Activated B cell treated with CpG ODN at 0.5 μM for 24 hours (primary cell): ENCODE results near the gene ITSN2. TPM values are rescaled to one million over a fixed set of nuclear protein-coding genes. Genes with fewer than 3 reads are reported as not detected.

Source experiments
- ATAC-seq: fragments of 200-7000 bp; cut with Tn5 transposase; one replicate; pipeline ENCODE4 v1.10.0; 2021; ENCODE audit warnings: low read depth, mild to moderate bottlenecking, moderate library complexity
- CTCF ChIA-PET: fragments of 350-600 bp; sonication (Branson Sonifier 250); formaldehyde crosslinking; loops from one replicate; lab custom pipeline; 2021; ENCODE audit warnings: antibody characterized with exemption; lab: Charles Lee
- POLR2A ChIA-PET: fragments of 350-600 bp; sonication (Branson Sonifier 250); formaldehyde crosslinking; loops from one replicate; lab custom pipeline; 2021; ENCODE audit warnings: antibody characterized with exemption; lab: Charles Lee
- DNase-seq: peaks from one replicate; pipeline ENCODE4 v3.0.0; 2022
- H3K27ac Mint-ChIP-seq: one replicate; pipeline ENCODE4 v1.8.0; 2020; ENCODE audit warnings: mixed read lengths
- H3K27me3 Mint-ChIP-seq: one replicate; pipeline ENCODE4 v1.8.0; 2021; ENCODE audit warnings: mixed read lengths
- H3K36me3 Mint-ChIP-seq: one replicate; pipeline ENCODE4 v1.8.0; 2021; ENCODE audit warnings: low read depth, mixed read lengths
- H3K4me1 Mint-ChIP-seq: one replicate; pipeline ENCODE4 v1.8.0; 2021; ENCODE audit warnings: mixed read lengths
- H3K4me3 Mint-ChIP-seq: one replicate; pipeline ENCODE4 v1.8.0; 2020; ENCODE audit warnings: mild to moderate bottlenecking, mixed read lengths
- H3K9me3 Mint-ChIP-seq: one replicate; pipeline ENCODE4 v1.8.0; 2020; ENCODE audit warnings: mixed read lengths
- intact Hi-C: fragments of 100-400 bp; cut with micrococcal nuclease; formaldehyde crosslinking; loops from one replicate; pipeline ENCODE4 v1.15.1; 2024
- total RNA-seq: library from RNA; stranded (reverse); gene quantifications from 2 replicates; pipeline ENCODE4 v1.2.3, GENCODE V29; 2022
- TF ChIP-seq, protein P1 (sequence below): fragments of 200-600 bp; IDR thresholded peaks from one replicate; pipeline ENCODE4 v1.8.0; 2022; ENCODE audit warnings: antibody characterized with exemption, mild to moderate bottlenecking

The ITSN2 gene
- total RNA-seq, 1 donor from 2014 or later, result 156 TPM

DNA sequence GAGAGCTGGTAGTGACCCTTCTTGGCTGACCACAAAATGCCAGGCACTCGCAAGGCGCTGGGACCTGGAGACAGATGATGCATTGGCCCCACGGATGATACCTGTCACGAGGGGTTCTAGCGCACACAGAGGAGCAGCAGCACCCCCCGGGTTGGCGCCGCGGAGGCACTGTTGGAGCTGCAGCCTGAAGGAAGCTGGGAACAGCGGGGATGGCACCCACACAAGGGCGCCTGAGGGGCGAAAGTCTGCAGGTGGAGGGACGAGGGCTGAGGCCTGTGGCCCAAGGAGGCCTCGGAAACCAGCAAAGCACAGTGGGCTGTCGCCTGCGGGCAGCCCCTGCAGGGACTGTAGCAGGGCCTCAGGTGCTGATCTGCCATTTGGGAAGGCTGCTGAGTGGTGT is 151.8 kb downstream of the ITSN2 start:
- no peak for DNase-seq
- ChIA-PET POLR2A (no interaction called here), CTCF (no interaction called here)
- Mint-ChIP-seq H3K36me3 (peaks cover 95% of the 10 kb centered on the region), H3K27ac (no peak overlapping the region), H3K9me3 (no peaks in the 10 kb centered on the region), H3K4me1 (no peaks in the 10 kb centered on the region), H3K27me3 (no peaks in the 10 kb centered on the region), H3K4me3 (no peak overlapping the region)
- ATAC-seq, result no peak
- TF ChIP-seq, protein P1, sequence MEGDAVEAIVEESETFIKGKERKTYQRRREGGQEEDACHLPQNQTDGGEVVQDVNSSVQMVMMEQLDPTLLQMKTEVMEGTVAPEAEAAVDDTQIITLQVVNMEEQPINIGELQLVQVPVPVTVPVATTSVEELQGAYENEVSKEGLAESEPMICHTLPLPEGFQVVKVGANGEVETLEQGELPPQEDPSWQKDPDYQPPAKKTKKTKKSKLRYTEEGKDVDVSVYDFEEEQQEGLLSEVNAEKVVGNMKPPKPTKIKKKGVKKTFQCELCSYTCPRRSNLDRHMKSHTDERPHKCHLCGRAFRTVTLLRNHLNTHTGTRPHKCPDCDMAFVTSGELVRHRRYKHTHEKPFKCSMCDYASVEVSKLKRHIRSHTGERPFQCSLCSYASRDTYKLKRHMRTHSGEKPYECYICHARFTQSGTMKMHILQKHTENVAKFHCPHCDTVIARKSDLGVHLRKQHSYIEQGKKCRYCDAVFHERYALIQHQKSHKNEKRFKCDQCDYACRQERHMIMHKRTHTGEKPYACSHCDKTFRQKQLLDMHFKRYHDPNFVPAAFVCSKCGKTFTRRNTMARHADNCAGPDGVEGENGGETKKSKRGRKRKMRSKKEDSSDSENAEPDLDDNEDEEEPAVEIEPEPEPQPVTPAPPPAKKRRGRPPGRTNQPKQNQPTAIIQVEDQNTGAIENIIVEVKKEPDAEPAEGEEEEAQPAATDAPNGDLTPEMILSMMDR, result no peak
- intact Hi-C loops, result no loop called here

- ATAC-seq, result no peak
- CTCF ChIA-PET, result no interaction called here
Observed at GRCh38 chr2:24207359-24207758, 153.0 kb downstream of the ITSN2 start.

DNA sequence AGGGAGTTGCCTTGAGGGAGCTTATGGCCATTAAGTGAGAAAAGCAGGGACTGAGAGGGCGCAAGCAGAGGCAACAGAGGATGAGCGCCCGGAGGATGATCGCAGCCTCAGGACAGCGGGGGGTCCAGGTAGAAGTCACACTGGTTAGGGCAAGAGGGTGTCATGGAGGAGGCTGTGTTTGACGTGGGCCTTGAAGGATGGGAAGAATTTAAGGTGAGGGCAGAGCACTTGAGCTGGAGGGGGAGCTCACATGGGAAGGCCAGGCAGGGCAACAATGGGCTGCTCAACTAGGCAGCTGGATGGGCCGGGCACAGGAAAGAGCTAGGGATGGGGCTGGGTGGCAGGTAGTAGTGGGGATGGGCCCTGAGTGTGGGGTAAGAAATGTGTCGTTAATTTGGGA is 153.6 kb downstream of the ITSN2 start:
- H3K27me3 Mint-ChIP-seq, result no peaks in the 10 kb centered on the region
- H3K36me3 Mint-ChIP-seq, result peaks cover 90% of the 10 kb centered on the region
- ChIA-PET POLR2A (interaction anchor here (0.7 kb wide), 1 partner anchor 9 kb away, joined by 10 read pairs; no protein-coding TSS in a partner anchor), CTCF (no interaction called here)
- H3K4me3 Mint-ChIP-seq, result no peak overlapping the region
- no peak for ATAC-seq
- no peak overlapping the region for H3K27ac Mint-ChIP-seq
- TF ChIP-seq, protein P1, result no peak
- no peak for DNase-seq
- H3K9me3 Mint-ChIP-seq, result no peaks in the 10 kb centered on the region
- intact Hi-C loops, result no loop called here
- no peaks in the 10 kb centered on the region for H3K4me1 Mint-ChIP-seq

More at GRCh38 chr2:24207359-24207758, 153.0 kb downstream of the ITSN2 start:
- DNase-seq, result no peak
- intact Hi-C loops, result no loop called here
- no peak overlapping the region for H3K4me3 Mint-ChIP-seq
- POLR2A ChIA-PET, result no interaction called here
- H3K36me3 Mint-ChIP-seq, result peaks cover 95% of the 10 kb centered on the region
- no peaks in the 10 kb centered on the region for H3K4me1 Mint-ChIP-seq
- H3K9me3 Mint-ChIP-seq, result no peaks in the 10 kb centered on the region
- TF ChIP-seq, protein P1, result no peak
- H3K27me3 Mint-ChIP-seq, result no peaks in the 10 kb centered on the region
- H3K27ac Mint-ChIP-seq, result no peak overlapping the region

DNA sequence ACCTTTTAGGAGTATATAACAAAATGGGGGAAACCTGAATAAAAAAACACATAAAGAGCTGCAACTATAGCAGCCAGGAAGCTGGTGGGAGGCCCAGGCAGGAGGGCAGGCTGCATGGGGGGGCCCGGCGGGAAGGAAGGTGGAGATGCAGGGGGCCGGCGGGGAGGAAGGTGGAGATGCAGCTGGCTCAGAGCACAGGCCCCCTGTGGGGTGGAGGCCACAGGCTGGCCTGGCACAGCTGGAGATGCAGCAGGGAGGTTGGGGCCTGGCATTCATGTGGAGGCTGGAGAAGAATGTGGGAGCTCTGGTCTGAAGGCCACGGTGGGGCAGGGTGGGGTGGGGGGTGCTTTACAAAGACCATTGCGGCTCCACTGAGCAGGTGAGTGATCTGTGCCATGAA is 154.1 kb downstream of the ITSN2 start:
- Mint-ChIP-seq H3K27me3 (no peaks in the 10 kb centered on the region), H3K9me3 (no peaks in the 10 kb centered on the region), H3K4me3 (no peak overlapping the region), H3K27ac (no peak overlapping the region), H3K36me3 (peaks cover 90% of the 10 kb centered on the region), H3K4me1 (no peaks in the 10 kb centered on the region)
- DNase-seq (no peak), ATAC-seq (no peak)
- ChIA-PET POLR2A (interaction anchor here (0.7 kb wide), 1 partner anchor 9 kb away, joined by 10 read pairs; no protein-coding TSS in a partner anchor), CTCF (no interaction called here)
- intact Hi-C loops, result no loop called here
- TF ChIP-seq, protein P1, result no peak

DNA sequence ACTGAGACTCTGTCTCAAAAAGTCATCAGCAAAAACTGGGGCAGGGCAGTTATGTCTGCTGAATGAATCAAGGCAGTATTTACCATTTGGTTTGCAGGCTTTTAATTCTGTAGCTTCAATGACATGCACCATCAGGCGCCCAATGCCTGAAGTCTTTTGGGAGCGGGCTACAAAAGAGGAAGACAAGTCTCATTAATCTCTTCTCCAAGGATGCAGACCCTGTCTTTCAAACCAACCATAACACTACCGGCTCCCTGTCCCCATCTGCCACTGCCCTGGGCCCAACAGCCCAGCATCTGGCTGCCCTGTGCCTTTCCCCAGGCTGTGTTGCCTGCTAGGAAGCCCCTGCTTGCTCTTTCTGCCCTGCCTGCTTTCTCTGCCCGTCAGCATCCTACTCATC is 155.2 kb downstream of the ITSN2 start:
- DNase-seq (no peak), ATAC-seq (no peak)
- TF ChIP-seq, protein P1, result no peak
- Mint-ChIP-seq H3K36me3 (peaks cover 89% of the 10 kb centered on the region), H3K4me3 (no peak overlapping the region), H3K4me1 (no peaks in the 10 kb centered on the region), H3K27me3 (no peaks in the 10 kb centered on the region), H3K9me3 (no peaks in the 10 kb centered on the region), H3K27ac (no peak overlapping the region)
- CTCF ChIA-PET, result no interaction called here
- POLR2A ChIA-PET, result no interaction called here
- intact Hi-C loops, result no loop called here
